GM19468 (cell line): Measurements from ENCODE around the gene UCHL5.
"Not testable (repeated sequence)": the region's sequence is repeated elsewhere in the genome, so short reads cannot be mapped to it uniquely, and the experiment has no call there.

ENCODE experiments used
- ATAC-seq: cut with Tn5 transposase; IDR thresholded peaks from one replicate; pipeline ENCODE4 v1.9.1; 2021; ENCODE audit warnings: mild to moderate bottlenecking, moderate library complexity, moderate number of reproducible peaks; ENCODE audit not compliant: unreplicated experiment; ENCODE audit errors: extremely low read depth

The UCHL5 gene

DNA sequence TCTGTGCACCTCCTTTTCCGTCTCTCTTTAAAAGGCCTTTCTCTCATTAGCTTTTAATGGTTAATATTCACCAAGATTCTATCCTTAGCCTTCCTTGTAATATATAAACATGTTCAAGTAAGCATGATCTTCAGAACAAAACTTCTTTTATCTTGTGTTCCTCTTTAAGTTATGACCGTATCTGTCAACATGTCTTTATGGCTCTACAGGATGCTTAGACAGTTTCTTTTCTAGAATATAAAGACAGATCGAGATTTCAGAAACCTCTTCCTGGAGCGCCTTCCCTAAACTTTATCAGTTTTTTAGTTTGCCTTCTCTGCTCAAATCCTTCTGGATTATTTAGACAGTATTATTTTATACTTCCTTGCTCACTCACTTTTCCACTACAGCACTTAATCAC lies 7.4 kb upstream of the UCHL5 start:
- no peak for ATAC-seq

DNA sequence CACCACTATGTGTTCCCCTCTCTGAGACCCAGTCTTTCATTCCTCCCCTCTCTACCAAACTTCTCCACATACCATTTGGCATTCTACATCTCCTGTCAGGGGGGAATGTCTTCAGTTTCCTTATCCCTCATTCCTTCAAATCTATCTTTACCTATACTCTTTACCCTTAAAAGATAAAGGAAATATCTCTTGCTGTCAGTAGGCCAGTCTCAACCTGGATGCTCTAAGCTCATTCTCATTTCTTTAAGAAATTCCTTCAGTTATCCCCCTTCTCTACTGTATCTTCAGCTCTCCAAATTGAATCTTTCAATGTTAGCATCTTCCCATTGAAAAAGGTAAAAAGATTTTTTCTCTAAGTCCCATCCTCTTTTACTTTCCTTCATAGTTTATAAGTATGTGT lies 6.8 kb upstream of the UCHL5 start:
- no peak for ATAC-seq

DNA sequence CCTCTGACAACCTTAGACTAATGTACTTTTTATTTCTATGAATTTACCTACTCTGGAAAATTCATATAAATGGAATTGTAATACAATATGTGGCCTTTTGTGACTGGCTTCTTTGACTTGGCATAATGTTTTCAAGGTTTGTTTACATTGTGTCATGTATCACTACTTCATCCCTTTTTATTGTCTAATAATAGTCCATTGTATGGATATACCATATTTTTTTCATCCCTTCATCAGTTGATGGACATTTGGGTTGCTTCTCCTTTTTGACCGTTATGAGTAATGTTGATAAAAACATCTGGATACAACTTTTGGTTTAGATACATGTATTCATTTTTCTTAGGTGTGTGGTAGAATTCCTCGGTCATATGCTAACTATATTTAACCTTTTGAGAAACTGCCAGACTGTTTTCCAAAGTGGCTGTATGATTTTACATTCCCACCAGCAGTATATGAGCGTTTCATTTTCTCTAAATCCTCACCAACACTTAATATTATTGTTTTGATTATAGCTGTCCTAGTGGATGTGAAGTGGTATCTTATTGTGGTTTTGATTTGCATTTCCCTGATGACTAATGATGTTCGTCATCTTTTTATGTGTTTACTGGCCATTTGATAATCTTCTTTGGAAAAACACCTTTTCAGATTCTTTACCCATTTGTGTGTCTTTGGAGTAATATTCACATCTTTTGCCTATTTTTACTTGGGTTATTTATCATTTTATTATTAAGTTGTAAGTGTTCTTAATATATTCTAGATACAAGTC lies 3.7 kb upstream of the UCHL5 start:
- ATAC-seq, result no peak

DNA sequence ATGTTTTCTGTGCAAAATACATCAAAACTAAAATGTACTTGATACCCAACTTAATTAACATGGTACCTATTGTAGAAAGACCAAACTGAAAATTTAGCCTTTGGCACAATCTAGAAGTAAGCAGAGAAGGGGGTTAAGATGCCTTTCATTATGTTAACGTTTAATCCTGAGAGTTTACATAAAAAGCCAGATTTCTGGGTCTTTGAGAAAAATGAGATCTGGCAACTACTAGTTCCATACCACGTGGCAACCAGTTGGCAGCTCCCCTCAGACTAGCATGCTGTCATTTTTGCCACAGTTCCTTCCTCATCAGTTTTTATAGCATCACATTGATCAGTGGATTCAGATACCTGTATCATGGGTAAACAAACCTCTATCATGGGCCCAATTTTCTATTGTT lies 1.8 kb upstream of the UCHL5 start:
- ATAC-seq, result no peak

DNA sequence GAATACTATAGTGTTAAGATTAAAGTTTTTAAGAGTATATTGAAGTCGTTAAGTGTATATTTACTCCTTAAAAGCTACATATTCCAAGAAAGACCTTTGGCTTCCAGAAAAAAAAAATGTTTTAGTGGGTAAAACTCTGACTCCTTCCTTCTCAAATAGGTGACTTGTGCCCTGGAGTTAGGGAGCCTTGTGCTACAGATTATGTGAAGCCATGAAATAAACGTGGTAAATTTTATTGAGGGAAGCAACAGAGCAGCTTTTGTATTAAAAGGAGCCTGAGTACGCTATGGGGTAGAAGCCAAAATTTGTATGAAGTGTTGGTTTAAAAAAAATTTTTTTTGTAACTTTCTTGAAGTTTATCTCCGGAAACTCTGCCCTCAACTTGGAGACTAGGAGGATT lies 1.2 kb upstream of the UCHL5 start:
- no peak for ATAC-seq

DNA sequence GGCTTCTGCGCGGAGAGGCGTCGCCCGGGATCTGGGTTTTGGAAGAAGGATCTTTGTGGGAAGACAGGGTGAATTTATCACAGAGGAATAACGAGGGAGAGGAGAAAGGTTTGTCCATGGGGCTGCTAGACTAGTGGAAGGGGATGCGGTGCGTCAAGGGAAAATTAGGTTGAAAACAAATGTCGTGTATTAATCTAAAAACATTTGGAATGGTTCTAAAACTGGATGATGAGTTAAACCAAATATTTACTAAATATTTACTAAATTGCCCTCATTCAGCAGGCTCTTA lies 899 bp upstream of the UCHL5 start:
- ATAC-seq, result no peak

DNA sequence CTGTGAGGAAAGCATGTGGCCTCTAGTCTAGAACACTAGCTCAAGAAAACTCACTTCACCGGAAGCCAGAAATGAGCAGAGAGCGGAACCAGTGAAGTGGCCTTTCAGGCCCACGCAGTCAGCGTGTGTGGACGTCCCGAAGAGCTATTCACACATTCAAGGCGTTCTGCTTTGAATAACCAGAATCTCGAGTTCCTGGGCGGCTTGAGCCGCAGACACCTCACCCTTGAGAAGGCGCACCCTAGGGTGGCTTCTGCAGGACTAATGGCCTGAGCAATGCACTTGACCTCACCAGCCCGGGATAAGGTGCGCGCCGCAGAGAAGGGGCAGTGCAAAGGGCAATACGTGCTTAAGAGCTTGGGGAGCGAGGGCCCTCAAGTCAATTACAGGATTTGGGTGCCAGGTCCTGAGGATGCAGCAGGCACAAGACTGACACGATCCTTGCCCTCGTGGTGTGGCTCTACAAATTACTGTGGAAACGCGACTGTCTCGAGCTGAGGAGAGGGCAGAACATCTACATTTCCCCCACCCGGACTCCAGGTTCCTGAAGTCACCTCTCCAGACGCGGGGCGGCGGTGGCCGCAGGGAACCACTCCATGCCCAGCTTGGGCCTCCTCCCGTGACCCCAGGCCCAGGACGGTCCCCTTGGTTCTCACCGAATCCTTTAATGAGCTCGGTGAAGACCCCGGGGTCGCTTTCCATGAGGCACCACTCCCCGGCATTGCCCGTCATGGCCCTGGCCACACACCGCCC lies 455 bp downstream of the UCHL5 start:
- peak; percentile 34 for ATAC-seq

DNA sequence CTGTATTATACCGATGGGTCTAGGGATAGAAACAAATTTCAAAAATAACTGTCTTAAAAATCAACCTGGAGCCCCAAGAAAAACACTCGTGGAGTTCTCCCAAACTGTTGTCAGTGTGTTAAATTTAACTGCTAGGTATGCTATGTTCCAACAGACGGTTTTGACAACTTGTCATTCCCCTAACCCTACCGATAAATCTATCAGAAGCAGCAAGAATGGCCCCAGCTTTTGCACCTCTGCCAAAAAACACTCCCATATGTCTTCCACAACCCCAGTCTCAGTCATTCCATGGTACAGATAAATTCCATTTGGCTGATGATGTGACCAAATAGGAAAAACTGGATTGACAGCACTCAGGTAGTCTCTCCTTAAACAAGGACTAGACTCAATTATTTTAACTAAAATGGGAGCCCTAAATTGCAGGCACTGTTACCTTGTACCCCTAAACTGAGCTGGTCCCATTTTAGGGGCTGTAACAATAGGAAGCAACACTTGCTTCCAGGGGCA lies 4.9 kb downstream of the UCHL5 start:
- ATAC-seq, result no peak

DNA sequence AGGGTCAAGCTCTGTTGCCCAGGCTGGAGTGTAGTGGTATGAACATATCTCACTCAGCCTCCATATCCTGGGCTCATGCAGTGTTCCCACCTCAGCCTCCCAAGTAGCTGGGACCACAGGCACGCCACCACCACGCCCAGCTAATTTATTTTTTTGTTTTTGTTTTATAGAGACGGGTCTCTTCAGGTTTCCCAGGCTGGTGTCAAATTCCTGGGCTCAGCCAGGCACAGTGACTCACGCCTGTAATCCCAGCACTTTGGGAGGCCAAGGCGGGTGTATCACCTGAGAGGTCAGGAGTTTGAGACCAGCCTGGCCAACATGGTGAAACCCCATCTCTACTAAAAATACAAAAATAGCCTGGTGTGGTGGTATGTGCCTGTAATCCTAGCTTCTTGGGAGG lies 10.2 kb downstream of the UCHL5 start:
- ATAC-seq, result not testable (repeated sequence)

DNA sequence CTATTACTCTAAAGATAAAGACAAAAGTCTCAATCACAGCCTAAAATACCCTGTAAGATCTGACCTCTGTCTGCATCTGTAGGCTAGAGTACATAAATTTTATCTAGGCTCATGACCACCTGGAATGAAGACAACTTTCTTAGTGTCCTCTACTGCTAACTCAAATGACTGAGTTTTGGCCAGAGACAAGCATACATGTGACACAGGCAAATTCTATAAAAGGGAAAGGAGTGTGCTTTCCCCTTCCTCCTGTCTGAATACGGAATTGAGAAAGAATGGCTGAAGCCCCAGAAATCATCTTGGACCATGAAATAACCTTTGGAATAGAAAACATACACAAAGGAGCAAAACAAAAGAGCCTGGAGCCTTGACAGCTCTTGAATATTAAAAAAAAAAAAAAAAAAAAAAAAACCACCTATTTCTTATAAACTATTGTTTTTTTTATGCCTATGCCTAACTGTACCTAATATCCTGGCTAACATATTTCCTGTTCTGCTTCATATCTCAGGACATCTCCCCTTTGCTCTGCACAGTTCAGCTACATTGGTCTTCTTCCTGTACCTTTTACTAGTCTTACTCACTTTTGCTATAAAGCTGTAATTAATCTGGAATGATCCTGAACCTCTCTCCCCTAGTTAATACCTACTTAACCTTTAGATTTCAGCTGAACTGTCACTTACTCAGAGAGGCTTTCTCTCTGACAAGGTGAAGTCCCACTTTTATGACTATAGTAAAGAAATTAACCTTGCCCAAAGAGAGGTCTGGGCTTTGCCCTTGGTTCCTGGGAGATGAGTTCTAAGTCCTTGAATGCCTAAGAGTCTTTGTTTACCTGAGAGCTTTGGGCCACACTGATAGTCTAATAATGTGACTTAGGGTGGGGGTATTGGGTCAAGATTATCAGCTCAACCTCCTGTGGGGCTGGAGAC lies 16.1 kb downstream of the UCHL5 start:
- no peak for ATAC-seq

DNA sequence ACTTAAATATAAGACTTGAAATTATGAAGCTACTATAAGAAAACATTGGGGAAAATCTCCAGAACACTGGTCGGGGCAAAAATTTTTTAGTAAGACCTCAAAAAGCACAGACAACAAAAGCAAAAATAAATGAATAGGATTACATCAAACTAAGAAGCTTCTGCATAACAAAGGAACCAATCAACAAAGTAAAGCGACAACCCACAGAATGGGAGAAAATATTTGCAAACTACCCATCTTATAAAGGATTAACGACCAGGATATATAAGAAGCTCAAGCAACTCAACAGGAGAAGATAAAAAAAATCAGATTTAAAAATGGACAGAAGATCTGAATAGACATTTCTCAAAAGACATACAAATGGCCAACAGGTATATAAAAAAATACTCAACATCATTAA lies 19.1 kb downstream of the UCHL5 start:
- ATAC-seq, result no peak

DNA sequence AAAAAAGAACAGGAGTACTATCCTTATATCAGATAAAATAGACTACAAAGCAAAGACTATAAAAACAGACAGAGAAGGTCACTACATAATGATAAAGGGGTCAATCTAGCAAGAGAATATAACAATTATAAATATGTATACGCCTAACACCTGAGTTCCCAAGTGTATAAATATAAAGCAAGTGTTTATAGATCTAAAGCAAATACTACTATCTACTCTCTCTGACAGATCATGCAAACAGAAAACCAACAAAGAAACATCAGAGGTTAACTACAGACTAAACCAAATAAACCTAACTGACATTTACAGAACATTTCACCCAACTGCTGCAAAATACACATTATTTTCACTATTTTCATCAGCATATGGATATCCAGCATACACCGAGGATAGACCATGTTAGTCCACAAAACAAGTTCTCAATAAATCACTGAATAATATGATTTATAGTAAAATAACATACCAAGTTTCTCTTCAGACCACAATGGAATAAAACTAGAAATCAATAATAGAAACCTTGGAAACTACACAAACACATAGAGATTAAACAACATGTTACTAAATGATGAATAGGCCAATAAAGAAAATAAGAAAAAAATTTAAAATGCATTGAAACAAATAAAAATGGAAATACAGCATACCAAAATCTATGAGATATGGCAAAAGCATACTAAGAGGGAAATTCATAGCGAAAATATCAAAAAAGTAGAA lies 22.7 kb downstream of the UCHL5 start:
- no peak for ATAC-seq

DNA sequence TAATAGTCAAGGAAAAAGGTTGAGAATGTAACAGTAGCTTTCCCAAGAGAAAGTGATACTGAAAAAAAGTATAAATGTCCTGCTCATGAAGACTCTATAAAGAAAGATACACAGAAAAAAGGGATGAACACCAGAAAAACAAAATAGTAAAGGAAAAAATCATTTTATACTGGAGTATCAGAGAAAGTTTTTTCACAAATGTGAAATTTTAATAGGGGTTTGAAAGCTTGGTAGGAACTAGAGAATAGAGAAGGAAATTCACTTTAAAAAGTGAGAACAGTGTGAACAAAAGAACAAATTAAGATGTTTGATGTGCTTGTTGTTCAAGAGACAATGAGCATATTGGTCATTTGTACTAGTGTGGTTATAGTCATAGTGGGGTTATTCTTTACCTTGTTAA lies 25.6 kb downstream of the UCHL5 start:
- ATAC-seq, result no peak

DNA sequence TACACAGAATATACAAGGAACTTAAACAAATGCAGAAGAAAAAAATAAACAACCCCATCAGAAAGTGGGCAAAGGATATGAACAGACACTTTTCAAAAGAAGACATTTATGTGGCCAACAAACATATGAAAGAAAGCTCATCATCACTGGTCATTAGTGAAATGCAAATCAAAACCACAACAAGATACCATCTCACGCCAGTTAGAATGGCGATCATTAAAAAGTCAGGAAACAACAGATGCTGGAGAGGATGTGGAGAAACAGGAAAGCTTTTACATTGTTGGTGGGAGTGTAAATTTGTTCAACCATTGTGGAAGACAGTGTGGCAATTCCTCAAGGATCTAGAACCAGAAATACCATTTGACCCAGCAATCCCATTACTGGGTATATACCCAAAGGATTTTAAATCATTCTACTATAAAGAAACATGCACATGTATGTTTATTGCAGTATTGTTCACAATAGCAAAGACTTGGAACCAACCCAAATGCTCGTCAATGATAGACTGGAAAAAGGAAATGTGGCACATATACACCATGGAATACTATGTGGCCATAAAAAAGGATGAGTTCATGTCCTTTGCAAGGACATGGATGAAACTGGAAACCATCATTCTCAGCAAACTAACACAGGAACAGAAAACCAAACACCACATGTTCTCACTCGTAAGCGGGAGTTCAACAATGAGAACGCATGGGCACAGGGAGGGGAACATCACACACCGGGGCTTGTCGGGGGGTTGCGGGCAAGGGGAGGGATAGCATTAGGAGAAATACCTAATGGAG lies 26.3 kb downstream of the UCHL5 start:
- ATAC-seq, result not testable (repeated sequence)

DNA sequence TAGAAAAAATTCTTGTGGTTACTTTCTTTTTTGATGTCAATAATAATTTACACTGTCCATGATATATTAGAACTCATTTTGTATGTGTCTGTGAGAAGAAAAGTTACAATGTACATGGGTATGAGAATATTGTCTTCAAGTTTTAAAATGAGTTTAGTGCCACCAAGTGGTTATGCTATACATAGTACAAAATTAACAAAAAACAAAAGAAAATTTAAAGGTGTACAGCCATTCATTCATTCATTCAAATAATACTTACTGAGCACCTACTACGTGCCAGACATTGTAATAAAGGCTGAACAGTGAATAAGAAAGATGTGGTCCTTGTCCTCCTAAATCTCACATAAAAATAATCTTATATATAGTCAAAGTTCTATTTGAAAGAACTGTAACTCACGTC lies 27.7 kb downstream of the UCHL5 start:
- no peak for ATAC-seq

DNA sequence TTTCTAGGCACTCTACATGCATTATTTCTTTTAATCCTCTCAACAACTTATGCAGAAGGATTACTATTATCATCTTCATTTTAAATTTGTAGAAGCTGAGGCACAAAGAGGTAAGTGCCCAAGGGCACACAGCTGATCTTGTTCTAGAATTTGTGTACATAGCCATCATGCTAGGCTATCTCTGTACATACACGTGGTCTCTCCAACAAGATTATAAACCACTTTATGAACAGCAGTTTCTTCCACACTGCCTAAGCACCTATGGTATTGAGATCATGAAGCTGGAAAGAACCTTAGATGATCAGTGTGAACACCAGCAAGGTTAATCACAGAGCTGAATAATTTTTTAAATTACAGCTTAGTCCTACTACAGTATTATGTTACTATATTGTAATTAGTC lies 28.9 kb downstream of the UCHL5 start:
- no peak for ATAC-seq

DNA sequence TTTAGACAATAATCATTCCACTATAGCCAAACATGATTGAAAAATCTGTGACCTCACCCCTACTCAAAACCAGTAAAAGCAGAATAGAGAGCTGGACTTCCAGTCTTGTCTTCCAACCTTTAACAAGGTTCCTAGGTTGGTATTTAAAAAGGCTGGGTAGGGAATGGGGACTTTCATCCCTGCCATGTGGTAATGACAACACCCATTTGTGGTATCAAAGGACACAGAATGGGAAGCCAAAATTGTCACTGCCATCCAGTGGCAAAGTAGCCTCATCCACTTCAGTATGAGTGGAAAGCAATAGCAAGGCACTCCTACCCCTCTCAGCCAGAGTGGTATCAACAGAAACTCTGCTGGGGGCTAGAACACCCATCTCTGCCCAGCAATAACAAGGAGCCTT lies 33.9 kb downstream of the UCHL5 start:
- ATAC-seq, result no peak

DNA sequence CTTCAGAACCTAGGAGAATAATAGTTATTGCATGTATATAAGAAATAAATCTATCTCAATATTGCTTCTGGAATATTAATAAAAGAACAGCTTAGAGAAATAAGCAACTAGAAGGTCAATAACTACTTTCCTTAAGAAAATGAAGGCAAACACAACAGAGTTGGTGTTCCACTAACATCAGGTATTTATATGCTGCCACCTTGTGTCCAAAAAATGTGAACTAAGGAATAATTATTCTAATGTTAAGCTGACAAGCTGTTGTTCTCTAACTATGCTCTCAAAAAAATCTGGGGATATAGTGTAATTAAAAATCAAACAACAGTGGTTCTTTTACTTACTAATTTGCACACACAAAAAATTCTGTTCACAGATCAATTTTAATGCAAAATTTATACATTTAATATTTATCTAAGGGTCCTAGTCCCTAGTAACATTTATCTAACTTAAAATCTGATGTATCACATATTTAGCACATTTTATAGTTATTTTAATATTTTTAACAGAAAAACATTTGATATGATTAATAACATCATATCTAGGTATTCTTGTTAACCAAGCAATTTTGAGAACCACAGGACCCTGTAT lies 39.6 kb downstream of the UCHL5 start:
- no peak for ATAC-seq

DNA sequence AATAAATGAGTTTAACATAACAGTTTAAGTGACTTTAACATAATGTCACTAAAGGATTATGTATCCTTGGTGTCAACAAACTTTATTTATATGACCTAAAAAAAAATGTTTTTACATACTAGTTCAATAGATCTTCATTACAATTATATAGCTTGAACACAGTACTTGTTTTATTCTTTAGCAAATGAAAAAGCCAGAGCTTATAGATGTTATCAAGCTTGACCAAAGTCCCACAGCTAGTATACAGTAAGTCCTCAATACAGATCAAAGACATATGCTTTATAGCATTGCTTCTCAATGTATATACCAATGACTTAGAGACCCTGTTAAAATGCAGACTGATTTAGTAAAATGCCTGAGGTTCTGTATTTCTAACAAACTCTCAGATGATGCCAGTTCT lies 42.4 kb downstream of the UCHL5 start:
- no peak for ATAC-seq
